ACHN (cell line): ENCODE data around the gene LSM2.
A peak's percentile ranks its signal among the peaks of the same experiment; 100 is the strongest.
"Not testable (repeated sequence)": the region's sequence is repeated elsewhere in the genome, so short reads cannot be mapped to it uniquely, and the experiment has no call there.

Experiments
- DNase-seq: peaks from one replicate; pipeline ENCODE4 v3.0.0-alpha.2; 2015
- in situ Hi-C: cut with HindIII; loops from 2 replicates; pipeline ENCODE4 v1.10.0; 2017; ENCODE audit warnings: low sequenced_read_pairs, low pct_ligation_motif_present, low pct_unique_long_range_greater_than_20kb

Gene LSM2

DNA sequence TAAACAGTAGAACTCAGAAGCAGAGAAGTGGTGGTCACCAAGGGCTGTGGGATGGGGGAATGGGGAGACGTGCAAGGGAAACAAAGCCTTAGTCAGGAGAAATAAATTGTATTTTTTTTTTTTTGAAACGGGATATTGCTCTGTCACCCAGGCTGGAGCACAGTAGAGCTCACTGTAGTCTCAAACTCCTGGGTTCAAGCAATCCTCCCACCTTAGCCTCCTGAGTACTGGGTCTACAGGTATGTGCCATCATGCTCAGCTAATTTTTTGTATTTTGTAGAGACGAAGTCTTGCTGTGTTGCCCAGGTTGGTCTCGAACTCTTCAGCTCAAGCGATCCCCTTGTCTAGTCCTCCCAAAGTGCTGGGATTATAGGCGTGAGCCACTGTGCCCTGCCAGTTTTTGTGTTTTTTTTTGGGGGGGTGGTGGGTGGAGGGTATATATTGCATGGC, 24.1 kb upstream of the LSM2 start:
- no peak for DNase-seq
- in situ Hi-C loops = no loop called here

DNA sequence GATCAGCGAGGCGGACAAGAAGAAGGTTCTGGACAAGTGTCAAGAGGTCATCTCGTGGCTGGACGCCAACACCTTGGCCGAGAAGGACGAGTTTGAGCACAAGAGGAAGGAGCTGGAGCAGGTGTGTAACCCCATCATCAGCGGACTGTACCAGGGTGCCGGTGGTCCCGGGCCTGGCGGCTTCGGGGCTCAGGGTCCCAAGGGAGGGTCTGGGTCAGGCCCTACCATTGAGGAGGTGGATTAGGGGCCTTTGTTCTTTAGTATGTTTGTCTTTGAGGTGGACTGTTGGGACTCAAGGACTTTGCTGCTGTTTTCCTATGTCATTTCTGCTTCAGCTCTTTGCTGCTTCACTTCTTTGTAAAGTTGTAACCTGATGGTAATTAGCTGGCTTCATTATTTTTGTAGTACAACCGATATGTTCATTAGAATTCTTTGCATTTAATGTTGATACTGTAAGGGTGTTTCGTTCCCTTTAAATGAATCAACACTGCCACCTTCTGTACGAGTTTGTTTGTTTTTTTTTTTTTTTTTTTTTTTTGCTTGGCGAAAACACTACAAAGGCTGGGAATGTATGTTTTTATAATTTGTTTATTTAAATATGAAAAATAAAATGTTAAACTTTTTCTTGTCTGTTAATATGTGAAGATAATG, 23.0 kb upstream of the LSM2 start:
- peak; percentile 52 for DNase-seq
- in situ Hi-C loops = no loop called here

DNA sequence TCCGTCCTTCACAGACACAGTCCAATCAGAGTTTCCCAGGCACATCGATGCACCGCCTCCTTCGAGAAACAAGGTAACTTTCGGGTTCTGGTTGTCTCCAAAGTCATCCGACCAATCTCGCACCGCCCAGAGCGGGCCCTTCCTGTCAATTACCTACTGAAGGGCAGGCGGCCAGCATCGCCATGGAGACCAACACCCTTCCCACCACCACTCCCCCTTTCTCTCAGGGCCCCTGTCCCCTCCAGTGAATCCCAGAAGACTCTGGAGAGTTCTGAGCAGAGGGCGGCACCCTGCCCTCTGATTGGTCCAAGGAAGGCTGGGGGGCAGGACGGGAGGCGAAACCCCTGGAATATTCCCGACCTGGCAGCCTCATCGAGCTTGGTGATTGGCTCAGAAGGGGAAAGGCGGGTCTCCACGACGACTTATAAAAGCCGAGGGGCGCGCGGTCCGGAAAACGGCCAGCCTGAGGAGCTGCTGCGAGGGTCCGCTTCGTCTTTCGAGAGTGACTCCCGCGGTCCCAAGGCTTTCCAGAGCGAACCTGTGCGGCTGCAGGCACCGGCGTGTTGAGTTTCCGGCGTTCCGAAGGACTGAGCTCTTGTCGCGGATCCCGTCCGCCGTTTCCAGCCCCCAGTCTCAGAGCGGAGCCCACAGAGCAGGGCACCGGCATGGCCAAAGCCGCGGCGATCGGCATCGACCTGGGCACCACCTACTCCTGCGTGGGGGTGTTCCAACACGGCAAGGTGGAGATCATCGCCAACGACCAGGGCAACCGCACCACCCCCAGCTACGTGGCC, 20.7 kb upstream of the LSM2 start, which contains the start of gene HSPA1B:
TSS of gene HSPA1B (plus strand) at position 453 of the 794 bp plus-strand sequence. CDS start at position 666, 213 bp downstream.
- no peak for DNase-seq
- in situ Hi-C loops = no loop called here

DNA sequence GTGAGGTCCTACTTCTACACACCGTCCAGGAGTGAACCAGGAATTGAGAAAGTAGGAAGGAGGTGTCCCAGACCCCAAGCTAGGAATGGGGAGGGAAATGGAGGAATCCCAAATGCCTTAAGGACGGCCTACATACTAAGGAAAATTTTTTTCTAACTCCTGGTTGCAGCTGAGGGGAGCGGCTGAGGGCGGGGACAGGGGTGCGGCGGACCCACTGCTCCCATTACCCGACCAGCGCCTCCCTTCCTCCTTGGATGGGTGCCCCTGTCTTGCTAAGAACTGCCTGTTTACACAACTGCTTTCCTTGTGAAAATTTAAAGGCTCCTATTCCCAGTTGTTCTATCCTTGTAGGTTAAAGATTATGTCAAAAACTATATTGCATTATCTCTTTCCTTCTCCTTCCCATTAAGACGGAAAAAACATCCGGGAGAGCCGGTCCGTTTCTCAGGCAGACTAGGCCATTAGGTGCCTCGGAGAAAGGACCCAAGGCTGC, 20.1 kb upstream of the LSM2 start:
- in situ Hi-C loops = no loop called here
- no peak for DNase-seq

DNA sequence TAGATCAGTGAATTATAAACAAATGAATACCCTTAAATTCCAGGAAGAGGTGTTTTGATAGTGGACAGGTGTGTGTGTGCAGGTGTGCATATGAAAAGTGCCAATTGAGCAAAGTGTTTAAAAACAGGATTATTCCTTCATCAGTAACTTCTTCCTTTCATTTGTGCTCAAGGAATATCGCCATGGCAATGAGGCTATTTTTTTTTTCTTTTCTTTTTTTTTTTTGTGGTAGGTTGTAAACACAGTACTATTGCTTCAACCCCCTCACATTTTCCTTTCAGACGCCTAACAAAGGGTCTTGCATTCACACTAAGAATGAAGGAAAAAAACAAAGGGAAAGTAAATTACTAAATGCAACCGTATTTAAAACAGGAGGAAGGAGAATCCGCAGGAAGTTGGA, 18.8 kb upstream of the LSM2 start:
- in situ Hi-C loops = no loop called here
- no peak for DNase-seq

DNA sequence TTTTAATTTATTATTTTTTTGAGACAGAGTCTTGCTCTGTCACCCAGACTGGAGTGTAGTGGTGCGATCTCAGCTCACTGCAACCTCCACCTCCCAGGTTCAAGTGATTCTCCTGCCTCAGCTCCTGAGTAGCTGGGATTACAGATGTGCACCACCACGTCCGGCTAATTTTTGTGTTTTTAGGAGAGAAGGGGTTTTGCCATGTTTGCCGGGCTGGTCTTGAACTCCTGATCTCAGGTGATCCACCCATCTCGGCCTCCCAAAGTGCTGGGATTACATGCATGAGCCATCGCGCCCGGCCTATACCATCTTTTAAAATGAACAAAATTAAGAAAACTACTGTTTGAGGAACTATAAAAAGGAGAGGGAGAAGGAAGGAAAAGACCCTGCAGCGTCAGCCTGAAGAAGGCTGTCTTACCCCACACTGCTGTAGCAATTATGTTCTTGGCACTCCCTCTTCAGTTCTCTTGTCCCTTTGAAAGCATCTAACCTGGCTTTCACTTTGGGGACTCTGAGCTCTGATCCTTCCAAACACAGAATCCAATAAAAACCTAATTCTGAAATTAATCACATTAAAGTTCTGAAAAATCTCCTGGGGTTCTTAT, 16.9 kb upstream of the LSM2 start:
- DNase-seq, in situ Hi-C loops: not testable (repeated sequence)

DNA sequence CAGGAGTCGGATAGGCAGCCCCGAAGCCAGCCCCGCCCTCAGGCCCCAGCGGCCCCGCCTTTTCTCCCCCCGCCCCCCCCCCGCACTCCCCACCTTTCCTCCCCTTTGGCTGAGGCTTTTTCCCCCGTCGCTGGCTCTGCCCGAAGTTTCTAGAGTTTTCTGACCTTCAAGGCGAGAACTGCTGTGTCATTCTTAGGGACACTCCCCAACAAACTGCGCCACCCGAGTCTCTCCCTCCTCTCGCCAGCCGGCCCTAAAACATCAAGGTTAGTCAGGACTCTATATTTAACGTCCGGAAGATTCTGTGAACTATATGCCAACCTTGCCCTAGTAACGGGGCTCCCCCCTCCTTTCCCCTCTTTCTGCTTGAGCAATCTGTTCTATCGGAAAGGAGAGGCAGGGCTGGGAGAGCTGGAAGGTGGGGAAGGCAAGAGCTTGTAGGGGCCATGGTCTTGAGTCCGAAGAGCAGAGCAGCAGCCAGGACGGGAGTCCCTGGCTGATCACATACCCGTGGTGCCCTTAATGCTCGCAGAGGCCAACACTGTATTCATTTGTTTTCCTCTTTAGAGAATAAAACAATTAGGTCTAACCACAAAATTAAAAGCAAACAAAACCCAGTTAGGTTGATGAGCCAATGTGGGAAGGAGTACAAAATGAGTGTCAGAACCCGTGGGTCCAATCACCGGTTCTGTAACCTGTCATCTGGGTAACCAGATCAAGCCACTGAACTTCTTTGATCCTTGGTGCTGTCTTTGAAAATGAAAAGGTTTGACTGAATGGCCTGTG, 15.5 kb upstream of the LSM2 start:
- in situ Hi-C loops = no loop called here
- DNase-seq = no peak

DNA sequence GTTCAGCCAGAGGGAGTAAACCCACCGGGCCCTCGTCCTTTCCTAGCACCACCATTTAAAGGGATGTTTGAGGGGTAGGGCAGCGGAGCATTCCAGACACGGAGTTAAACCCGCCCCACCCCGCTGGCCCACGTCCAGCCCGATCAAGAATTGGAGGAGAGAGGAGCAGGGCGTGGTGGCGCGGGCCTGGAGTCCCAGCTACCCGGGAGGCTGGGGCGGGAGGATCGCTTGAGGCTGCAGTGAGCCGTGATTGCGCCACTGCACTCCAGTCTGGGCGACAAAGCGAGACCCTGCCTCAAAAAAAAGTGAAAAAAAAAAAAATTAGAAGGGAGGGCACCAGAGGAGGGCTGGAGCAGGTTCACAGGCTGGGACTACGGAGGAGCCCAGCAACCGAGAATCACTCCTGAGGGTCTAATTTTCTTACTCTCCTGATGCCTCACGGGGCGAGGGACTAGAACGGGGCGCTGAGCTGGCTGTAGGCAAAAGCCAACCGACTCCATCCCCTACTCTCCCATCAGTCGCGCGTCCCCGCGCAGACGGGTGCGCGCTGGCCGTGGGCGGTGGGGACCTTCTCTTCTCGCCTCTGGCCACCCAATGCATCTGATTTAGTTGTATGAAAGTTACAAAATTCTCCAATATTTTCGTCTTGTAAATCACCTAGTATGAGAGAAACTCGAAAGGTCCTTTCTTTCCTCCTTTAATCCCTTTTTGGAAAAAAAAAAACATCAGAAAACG, 14.7 kb upstream of the LSM2 start:
- no peak for DNase-seq
- in situ Hi-C loops = no loop called here

DNA sequence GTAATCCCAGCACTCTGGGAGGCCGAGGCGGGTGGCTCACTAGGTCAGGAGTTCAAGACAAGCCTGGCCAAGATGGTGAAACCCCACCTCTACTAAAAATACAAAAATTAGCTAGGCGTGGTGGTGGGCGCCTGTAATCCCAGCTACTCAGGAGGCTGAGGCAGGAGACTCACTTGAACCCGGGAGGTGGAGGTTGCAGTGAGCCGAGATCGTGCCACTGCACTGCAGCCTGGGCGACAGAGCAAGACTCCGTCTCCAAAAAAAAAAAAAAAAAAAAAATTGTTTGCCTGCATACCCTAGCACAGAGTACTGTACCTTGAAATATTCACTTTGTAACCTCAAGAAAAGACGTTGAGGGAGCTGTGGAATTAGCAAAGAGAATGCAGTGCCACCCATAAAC, 13.6 kb upstream of the LSM2 start:
- in situ Hi-C loops, DNase-seq: not testable (repeated sequence)

DNA sequence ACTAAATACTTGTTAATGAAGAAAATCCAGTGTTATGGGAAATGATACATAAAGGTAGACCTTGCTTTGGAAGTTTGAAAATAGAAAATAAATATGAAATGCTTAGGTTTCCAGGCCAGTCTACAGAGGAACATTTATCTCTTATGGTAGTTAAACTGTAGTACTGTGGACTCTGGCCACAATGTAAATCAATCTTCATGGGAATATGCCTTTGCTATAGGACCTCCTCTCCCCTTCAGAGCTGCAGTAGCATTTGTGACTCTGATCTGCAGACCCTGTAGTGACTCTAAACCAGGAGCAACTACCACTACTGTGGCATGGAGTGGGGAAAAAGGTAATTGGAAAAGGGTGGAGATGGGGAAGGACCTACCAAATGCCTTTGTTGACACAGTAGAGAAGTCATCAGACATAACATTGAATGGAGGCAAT, 13.1 kb upstream of the LSM2 start:
- DNase-seq = no peak
- in situ Hi-C loops = no loop called here

DNA sequence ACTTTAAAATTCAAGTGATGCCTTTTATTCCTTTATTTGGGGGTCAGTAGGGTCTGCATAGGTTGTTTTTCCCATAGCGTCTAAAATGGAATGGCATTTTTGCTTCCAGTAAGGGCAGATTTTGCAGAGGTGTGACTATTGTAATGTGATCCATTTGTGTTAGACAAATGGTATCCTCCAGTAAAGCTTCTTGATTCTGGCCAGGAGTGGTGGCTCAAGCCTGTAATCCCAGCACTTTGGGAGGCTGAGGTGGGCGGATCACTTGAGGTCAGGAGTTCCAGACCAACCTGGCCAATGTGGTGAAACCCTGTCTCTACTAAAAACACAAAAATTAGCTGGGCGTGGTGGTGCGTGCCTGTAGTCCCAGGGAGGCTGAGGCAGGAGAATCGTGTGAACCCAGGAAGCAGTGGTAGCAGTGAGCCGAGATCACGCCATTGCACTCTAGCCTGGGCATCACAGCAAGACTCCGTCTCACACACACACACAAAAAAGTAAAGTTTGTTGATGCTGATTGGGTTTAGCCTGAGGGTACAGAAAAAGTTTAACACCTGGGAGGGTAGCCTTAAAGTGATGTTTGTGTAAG, 11.3 kb upstream of the LSM2 start:
- in situ Hi-C loops, DNase-seq: not testable (repeated sequence)

DNA sequence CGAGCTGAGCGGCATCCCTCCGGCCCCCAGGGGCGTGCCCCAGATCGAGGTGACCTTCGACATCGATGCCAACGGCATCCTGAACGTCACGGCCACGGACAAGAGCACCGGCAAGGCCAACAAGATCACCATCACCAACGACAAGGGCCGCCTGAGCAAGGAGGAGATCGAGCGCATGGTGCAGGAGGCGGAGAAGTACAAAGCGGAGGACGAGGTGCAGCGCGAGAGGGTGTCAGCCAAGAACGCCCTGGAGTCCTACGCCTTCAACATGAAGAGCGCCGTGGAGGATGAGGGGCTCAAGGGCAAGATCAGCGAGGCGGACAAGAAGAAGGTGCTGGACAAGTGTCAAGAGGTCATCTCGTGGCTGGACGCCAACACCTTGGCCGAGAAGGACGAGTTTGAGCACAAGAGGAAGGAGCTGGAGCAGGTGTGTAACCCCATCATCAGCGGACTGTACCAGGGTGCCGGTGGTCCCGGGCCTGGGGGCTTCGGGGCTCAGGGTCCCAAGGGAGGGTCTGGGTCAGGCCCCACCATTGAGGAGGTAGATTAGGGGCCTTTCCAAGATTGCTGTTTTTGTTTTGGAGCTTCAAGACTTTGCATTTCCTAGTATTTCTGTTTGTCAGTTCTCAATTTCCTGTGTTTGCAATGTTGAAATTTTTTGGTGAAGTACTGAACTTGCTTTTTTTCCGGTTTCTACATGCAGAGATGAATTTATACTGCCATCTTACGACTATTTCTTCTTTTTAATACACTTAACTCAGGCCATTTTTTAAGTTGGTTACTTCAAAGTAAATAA, 10.6 kb upstream of the LSM2 start:
- in situ Hi-C loops, DNase-seq: not testable (repeated sequence)

DNA sequence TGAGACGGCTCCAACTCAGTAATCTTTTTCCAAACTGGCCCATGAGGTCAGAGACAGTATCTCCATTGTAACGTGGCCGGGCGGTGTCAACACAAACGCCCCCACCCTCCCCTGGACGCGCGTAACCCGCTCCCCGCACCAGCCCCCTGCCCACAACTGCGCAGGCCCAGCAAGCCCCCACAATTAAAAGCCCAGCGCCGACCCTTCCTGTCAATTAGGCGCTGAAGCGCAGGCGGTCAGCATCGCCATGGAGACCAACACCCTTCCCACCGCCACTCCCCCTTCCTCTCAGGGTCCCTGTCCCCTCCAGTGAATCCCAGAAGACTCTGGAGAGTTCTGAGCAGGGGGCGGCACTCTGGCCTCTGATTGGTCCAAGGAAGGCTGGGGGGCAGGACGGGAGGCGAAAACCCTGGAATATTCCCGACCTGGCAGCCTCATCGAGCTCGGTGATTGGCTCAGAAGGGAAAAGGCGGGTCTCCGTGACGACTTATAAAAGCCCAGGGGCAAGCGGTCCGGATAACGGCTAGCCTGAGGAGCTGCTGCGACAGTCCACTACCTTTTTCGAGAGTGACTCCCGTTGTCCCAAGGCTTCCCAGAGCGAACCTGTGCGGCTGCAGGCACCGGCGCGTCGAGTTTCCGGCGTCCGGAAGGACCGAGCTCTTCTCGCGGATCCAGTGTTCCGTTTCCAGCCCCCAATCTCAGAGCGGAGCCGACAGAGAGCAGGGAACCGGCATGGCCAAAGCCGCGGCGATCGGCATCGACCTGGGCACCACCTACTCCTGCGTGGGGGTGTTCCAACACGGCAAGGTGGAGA, 8.5 kb upstream of the LSM2 start, which contains the start of the genes HSPA1A and HSPA1L:
TSS of gene HSPA1A (plus strand) at position 519 of the 814 bp plus-strand sequence. CDS start at position 733, 214 bp downstream.
TSS of gene HSPA1L (minus strand) at position 259 of the 814 bp plus-strand sequence. CDS start 3,311 bp downstream, outside the sequence.
- DNase-seq = peak; percentile 95
- in situ Hi-C loops = no loop called here

DNA sequence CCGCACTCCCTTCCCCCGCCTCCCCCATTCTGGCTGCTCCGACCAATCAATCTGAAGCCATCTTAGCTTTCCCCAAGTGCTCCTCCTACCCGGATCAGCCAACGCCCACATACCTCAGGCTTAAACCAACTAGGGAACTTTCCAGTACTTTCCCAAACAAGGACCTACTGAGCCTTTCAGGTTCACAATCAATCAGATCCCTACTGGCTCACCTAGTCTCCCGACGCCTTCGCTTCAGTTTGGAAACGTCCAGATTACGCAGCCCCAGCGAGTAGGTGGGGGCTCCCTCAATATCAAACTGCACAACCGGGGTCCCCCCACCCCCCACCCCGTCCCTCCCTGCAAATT, 7.9 kb upstream of the LSM2 start:
- in situ Hi-C loops = no loop called here
- peak; percentile 95 for DNase-seq

DNA sequence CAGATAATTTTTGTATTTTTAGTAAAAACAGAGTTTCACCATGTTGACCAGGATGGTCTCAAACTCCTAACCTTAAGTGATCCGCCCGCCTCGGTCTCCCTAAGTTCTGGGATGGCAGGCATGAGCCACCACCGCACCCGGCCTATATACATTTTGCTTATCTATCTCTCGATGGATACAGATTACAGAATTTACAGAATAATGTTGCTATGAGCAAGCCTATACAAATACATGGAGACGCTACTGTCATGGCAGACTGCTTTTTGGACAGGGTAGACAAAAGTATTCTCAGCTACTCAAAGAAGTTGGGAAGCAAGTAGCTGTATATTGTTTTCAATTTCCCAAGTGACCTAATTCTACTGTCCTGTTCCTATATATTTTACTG, 6.7 kb upstream of the LSM2 start:
- in situ Hi-C loops = no loop called here

DNA sequence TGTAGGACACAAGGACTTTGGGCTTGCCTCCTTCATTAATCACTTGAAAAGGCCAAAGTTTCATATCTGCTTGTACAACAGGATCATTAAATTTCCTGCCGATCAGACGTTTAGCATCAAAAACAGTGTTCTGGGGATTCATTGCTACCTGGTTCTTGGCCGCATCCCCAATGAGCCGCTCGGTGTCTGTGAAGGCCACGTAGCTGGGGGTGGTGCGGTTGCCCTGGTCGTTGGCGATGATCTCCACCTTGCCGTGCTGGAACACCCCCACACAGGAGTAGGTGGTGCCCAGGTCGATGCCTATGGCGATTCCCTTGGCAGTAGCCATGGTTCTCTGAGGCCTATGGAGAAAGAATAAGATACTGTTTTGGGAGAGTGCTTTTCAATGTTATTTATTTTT, 4.9 kb upstream of the LSM2 start:
- in situ Hi-C loops = no loop called here
- no peak for DNase-seq

More for the DNA sequence above, 6.7 kb upstream of the LSM2 start:
- DNase-seq = no peak
